Sigmoid colon (tissue), 4 donors: Measurements from ENCODE around the gene PKMYT1.

ENCODE experiments used
- EP300 ChIP-seq, 4 donors: sonication (generic); formaldehyde crosslinking; IDR thresholded peaks; one replicate each; pipeline ENCODE4 v1.6.1; 2017; ENCODE audit warnings: antibody characterized with exemption in 4 of 4
- POLR2AphosphoS5 ChIP-seq, 4 donors: sonication (generic); formaldehyde crosslinking; IDR thresholded peaks; one replicate each; pipeline ENCODE4 v1.6.1; 2017; ENCODE audit warnings: antibody characterized with exemption in 4 of 4
- TF ChIP-seq, protein P1 (sequence below), 4 experiments: fragments of 450-650 bp in 3 of 4; fragments of 200-600 bp in 1 of 4; IDR thresholded peaks; one replicate each; pipeline ENCODE4 v1.5.1; 2016 to 2019; ENCODE audit warnings: antibody characterized with exemption in 4 of 4, mild to moderate bottlenecking in 3 of 4, moderate library complexity in 2 of 4

DNA sequence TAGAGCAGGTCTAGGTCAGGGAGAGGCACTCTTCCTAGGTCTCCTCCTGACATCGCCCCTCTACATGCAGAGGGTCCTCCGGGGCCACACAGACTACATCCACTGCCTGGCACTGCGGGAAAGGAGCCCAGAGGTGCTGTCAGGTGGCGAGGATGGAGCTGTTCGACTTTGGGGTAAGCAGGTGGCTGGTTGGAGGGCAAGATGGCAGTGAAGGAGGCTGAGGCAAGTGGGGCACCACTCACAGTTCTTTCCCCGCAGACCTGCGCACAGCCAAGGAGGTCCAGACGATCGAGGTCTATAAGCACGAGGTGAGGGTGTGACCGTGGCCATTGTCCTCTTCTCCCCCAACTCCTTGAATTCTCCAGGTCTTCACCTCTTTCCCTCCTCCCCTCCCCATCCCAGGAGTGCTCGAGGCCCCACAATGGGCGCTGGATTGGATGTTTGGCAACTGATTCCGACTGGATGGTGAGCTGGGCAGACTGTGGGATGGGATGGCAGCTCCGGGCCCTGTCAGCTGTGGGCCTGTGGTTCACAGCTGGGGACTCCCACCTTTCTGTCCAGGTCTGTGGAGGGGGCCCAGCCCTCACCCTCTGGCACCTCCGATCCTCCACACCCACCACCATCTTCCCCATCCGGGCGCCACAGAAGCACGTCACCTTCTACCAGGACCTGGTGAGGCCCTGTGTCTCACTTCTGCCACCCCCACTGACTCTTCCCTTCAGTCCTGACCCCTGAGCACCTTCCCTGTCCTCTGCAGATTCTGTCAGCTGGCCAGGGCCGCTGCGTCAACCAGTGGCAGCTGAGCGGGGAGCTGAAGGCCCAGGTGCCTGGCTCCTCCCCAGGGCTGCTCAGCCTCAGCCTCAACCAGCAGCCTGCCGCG, 46.6 kb upstream of the PKMYT1 start:
- TF ChIP-seq, protein P1, sequence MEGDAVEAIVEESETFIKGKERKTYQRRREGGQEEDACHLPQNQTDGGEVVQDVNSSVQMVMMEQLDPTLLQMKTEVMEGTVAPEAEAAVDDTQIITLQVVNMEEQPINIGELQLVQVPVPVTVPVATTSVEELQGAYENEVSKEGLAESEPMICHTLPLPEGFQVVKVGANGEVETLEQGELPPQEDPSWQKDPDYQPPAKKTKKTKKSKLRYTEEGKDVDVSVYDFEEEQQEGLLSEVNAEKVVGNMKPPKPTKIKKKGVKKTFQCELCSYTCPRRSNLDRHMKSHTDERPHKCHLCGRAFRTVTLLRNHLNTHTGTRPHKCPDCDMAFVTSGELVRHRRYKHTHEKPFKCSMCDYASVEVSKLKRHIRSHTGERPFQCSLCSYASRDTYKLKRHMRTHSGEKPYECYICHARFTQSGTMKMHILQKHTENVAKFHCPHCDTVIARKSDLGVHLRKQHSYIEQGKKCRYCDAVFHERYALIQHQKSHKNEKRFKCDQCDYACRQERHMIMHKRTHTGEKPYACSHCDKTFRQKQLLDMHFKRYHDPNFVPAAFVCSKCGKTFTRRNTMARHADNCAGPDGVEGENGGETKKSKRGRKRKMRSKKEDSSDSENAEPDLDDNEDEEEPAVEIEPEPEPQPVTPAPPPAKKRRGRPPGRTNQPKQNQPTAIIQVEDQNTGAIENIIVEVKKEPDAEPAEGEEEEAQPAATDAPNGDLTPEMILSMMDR (IDR thresholded peaks at IDR 0.05), result no peak
- TF ChIP-seq POLR2AphosphoS5 (IDR thresholded peaks at IDR 0.05) (no peak), EP300 (IDR thresholded peaks at IDR 0.05) (no peak)
